K562 (cell line): ENCODE results near the gene CAMK2A. TPM values are rescaled to one million over a fixed set of nuclear protein-coding genes. Genes with fewer than 3 reads are reported as not detected.
A peak's percentile ranks its signal among the peaks of the same experiment; 100 is the strongest.

Experiments used
- ATF1 ChIP-seq, 2 experiments: fragments of 450-650 bp in 1 of 2; IDR thresholded peaks; 2 replicates each; pipeline ENCODE4 v1.6.1; 2016; ENCODE audit warnings: missing compliant biosample characterization in 1 of 2, missing genetic modification characterization in 1 of 2
- CREB1 ChIP-seq, 2 experiments: sonication (generic) in 1 of 2; formaldehyde crosslinking in 1 of 2; IDR thresholded peaks; 2 replicates each; pipeline versions ENCODE4 v1.6.1 to v1.8.0; 2012 to 2022; ENCODE audit warnings: inconsistent platforms in 1 of 2, mild to moderate bottlenecking in 1 of 2, missing genetic modification reagents in 1 of 2, moderate library complexity in 1 of 2
- CREM ChIP-seq: IDR thresholded peaks from 2 replicates; pipeline ENCODE4 v1.6.1; 2014; ENCODE audit warnings: antibody characterized with exemption, low read depth
- ERF ChIP-seq: fragments of 450-650 bp; formaldehyde crosslinking; IDR thresholded peaks from 2 replicates; pipeline ENCODE4 v1.4.0; 2020; ENCODE audit warnings: mild to moderate bottlenecking, mixed read lengths
- IRF2 ChIP-seq: sonication (generic); formaldehyde crosslinking; IDR thresholded peaks from 2 replicates; pipeline ENCODE4 v1.8.1; 2022; ENCODE audit warnings: mild to moderate bottlenecking, missing genetic modification reagents
- KHSRP ChIP-seq: fragments of 450-650 bp; IDR thresholded peaks from 2 replicates; pipeline ENCODE4 v1.6.1; 2017
- MYC ChIP-seq, 2 experiments: fragments of 250-450 bp in 1 of 2; sonication (Bioruptor Pico) in 1 of 2; IDR thresholded peaks; 2 replicates each; pipeline versions ENCODE4 v1.5.1 to v1.6.1; 2012 to 2021; ENCODE audit warnings: low read depth in 2 of 2, borderline replicate concordance in 1 of 2, improper control_type of control experiment in 1 of 2, low read length in 1 of 2, mild to moderate bottlenecking in 1 of 2, moderate library complexity in 1 of 2
- NCOR1 ChIP-seq: fragments of 450-650 bp; IDR thresholded peaks from 2 replicates; pipeline ENCODE4 v1.6.1; 2016; ENCODE audit warnings: mild to moderate bottlenecking, moderate library complexity
- NFYB ChIP-seq: IDR thresholded peaks from 2 replicates; pipeline ENCODE4 v1.6.1; 2011; ENCODE audit warnings: mild to moderate bottlenecking, moderate library complexity; ENCODE audit not compliant: insufficient read length; ENCODE audit errors: extremely low read depth
- NR2C2 ChIP-seq, 2 experiments: fragments of 200-800 bp in 1 of 2; sonication (Bioruptor generic) in 1 of 2; sonication (generic) in 1 of 2; formaldehyde crosslinking in 1 of 2; IDR thresholded peaks; 2 replicates each; pipeline versions ENCODE4 v1.6.1 to v1.8.0; 2016 to 2022; ENCODE audit warnings: mild to moderate bottlenecking in 1 of 2, missing compliant biosample characterization in 1 of 2, missing genetic modification characterization in 1 of 2, missing genetic modification reagents in 1 of 2
- SLC30A9 ChIP-seq: fragments of 250-450 bp; sonication (Bioruptor Pico); IDR thresholded peaks from 2 replicates; pipeline ENCODE4 v1.8.0; 2022; ENCODE audit warnings: mild to moderate bottlenecking, moderate library complexity
- SMAD2 ChIP-seq: fragments of 150-350 bp; IDR thresholded peaks from 2 replicates; pipeline ENCODE4 v1.6.1; 2014; ENCODE audit warnings: low read depth, mild to moderate bottlenecking, low read length
- SP2 ChIP-seq: IDR thresholded peaks from 2 replicates; pipeline ENCODE4 v1.6.1; 2011; ENCODE audit warnings: mild to moderate bottlenecking, low read depth, low read length, moderate library complexity; ENCODE audit not compliant: poor library complexity, severe bottlenecking; ENCODE audit errors: extremely low read depth
- TOE1 ChIP-seq, 2 experiments: fragments of 450-650 bp in 1 of 2; sonication (generic) in 1 of 2; formaldehyde crosslinking in 1 of 2; IDR thresholded peaks; 2 replicates each; pipeline versions ENCODE4 v1.7.1 to v1.8.0; 2016 to 2022; ENCODE audit warnings: borderline replicate concordance in 2 of 2, mild to moderate bottlenecking in 2 of 2, antibody characterized with exemption in 1 of 2, inconsistent platforms in 1 of 2, low read depth in 1 of 2, missing genetic modification reagents in 1 of 2, moderate library complexity in 1 of 2
- ZBTB17 ChIP-seq: fragments of 450-650 bp; formaldehyde crosslinking; IDR thresholded peaks from 2 replicates; pipeline ENCODE4 v1.4.0; 2020; ENCODE audit warnings: mild to moderate bottlenecking
- ZFX ChIP-seq: sonication (generic); formaldehyde crosslinking; IDR thresholded peaks from 2 replicates; pipeline ENCODE4 v1.8.0; 2022; ENCODE audit warnings: mild to moderate bottlenecking, missing genetic modification reagents, moderate library complexity
- polyA plus RNA-seq, 8 experiments: library from polyadenylated mRNA; depleted of rRNA in 4 of 8; stranded (reverse) in 5 of 8; unstranded in 3 of 8; fragments of >200 nt; fragmentation: Nextera tagmentation in 2 of 8; fragmentation: Illumina TruSeq in 1 of 8; extraction: Ambion mirVana in 2 of 8; extraction: Trizol in 1 of 8; gene quantifications; 2 replicates each; pipeline versions ENCODE4 v1.2.1 to v1.2.3, GENCODE V29; 2011 to 2014; ENCODE audit warnings: inconsistent platforms in 1 of 8, missing spikeins in 1 of 8
- total RNA-seq, 7 experiments: library from RNA; depleted of rRNA in 6 of 7; stranded (reverse); fragments of >200 nt in 6 of 7; fragmentation: Illumina TruSeq in 2 of 7; extraction: Trizol in 2 of 7; gene quantifications; 2 replicates each; pipeline versions ENCODE4 v1.2.1 to v1.2.3, GENCODE V29; 2011 to 2021; ENCODE audit warnings: low replicate concordance in 1 of 7
- TF ChIP-seq, protein P1 (sequence below): fragments of 450-650 bp; IDR thresholded peaks from 2 replicates; pipeline ENCODE4 v1.6.1; 2016; ENCODE audit warnings: antibody characterized with exemption
- TF ChIP-seq, protein P2 (sequence below): sonication (generic); formaldehyde crosslinking; IDR thresholded peaks from 2 replicates; pipeline ENCODE4 v1.9.0; 2022; ENCODE audit warnings: mild to moderate bottlenecking, missing genetic modification reagents
- TF ChIP-seq, protein P3 (sequence below): fragments of 250-450 bp; sonication (Bioruptor Pico); IDR thresholded peaks from 2 replicates; pipeline ENCODE4 v1.5.0; 2020; ENCODE audit warnings: mild to moderate bottlenecking
- TF ChIP-seq, protein P4 (sequence below), 2 experiments: fragments of 200-800 bp in 1 of 2; sonication (Bioruptor generic) in 1 of 2; sonication (generic) in 1 of 2; formaldehyde crosslinking in 1 of 2; IDR thresholded peaks in 1 of 2; conservative IDR thresholded peaks in 1 of 2; 2 replicates each; pipeline versions ENCODE4 v1.5.0 to v1.6.1; 2016 to 2020; ENCODE audit warnings: missing compliant biosample characterization in 1 of 2, missing genetic modification characterization in 1 of 2, missing genetic modification reagents in 1 of 2

CAMK2A gene
- total and polyA plus RNA-seq, 9 of the 15 experiments (the other 6 are each of a cell fraction or from before 2014, with no cell fraction given) = 0.01 to 0.18 (median 0.04) TPM; not detected in 6

DNA sequence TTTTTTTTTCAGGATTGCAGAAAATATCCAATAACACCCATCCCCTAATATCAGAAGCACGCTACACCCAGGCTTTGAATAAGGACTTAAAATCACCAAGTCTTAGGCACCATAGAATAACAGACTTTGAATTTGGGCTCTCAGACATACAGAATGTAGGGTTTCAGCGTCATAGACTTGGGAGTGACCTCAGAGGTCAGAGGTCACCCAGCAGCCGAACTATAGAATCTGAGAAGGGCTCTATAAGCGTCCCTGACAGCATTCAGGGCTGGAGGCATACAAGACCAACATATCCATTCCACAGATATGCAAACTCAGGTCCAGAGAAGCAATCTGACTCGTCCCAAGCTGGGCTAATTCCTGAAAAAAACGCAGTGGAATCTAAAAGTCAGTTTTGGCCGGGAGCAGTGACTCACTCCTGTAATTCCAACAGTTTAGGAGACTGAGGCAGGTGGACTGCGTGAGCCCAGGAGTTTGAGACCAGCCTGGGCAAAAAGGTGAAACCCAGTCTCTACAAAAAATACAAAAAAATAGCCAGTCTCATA lies 65.0 kb downstream of the CAMK2A start (continued):
- TF ChIP-seq TOE1 (IDR thresholded peaks at IDR 0.05; ENCODE audit: borderline replicate concordance) (no peak), TOE1 (CRISPR knock-in tag; IDR thresholded peaks at IDR 0.05; ENCODE audit: borderline replicate concordance, low read depth) (no peak), SP2 (no peak), ERF (no peak), NCOR1 (no peak), IRF2 (CRISPR knock-in tag) (no peak), ZBTB17 (CRISPR knock-in tag) (no peak), NR2C2 (CRISPR knock-in tag; IDR thresholded peaks at IDR 0.05) (peak; percentile 76), NR2C2 (tag; IDR thresholded peaks at IDR 0.05) (peak; percentile 82), KHSRP (no peak), NFYB (no peak), SMAD2 (no peak), CREB1 (IDR thresholded peaks at IDR 0.05) (peak; percentile 49; the same call in 1 of the 2 replicates), CREB1 (CRISPR knock-in tag; IDR thresholded peaks at IDR 0.05) (no peak), MYC (IDR thresholded peaks at IDR 0.05; ENCODE audit: low read depth, low read length) (no peak), MYC (CRISPR knock-in tag; IDR thresholded peaks at IDR 0.05; ENCODE audit: borderline replicate concordance, low read depth) (no peak), ZFX (CRISPR knock-in tag) (no peak), SLC30A9 (no peak), CREM (peak; percentile 26; the same call in 1 of the 2 replicates), ATF1 (CRISPR knock-in tag; IDR thresholded peaks at IDR 0.05) (no peak), ATF1 (tag; IDR thresholded peaks at IDR 0.05) (peak; percentile 53)
- TF ChIP-seq, protein P1, sequence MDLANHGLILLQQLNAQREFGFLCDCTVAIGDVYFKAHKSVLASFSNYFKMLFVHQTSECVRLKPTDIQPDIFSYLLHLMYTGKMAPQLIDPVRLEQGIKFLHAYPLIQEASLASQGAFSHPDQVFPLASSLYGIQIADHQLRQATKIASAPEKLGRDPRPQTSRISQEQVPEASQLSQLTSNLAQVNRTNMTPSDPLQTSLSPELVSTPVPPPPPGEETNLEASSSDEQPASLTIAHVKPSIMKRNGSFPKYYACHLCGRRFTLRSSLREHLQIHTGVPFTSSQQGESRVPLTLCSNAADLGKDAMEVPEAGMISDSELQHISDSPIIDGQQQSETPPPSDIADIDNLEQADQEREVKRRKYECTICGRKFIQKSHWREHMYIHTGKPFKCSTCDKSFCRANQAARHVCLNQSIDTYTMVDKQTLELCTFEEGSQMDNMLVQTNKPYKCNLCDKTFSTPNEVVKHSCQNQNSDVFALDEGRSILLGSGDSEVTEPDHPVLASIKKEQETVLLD = no peak
- TF ChIP-seq, protein P2, sequence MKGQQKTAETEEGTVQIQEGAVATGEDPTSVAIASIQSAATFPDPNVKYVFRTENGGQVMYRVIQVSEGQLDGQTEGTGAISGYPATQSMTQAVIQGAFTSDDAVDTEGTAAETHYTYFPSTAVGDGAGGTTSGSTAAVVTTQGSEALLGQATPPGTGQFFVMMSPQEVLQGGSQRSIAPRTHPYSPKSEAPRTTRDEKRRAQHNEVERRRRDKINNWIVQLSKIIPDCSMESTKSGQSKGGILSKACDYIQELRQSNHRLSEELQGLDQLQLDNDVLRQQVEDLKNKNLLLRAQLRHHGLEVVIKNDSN (CRISPR knock-in tag) = no peak
- TF ChIP-seq, protein P3, sequence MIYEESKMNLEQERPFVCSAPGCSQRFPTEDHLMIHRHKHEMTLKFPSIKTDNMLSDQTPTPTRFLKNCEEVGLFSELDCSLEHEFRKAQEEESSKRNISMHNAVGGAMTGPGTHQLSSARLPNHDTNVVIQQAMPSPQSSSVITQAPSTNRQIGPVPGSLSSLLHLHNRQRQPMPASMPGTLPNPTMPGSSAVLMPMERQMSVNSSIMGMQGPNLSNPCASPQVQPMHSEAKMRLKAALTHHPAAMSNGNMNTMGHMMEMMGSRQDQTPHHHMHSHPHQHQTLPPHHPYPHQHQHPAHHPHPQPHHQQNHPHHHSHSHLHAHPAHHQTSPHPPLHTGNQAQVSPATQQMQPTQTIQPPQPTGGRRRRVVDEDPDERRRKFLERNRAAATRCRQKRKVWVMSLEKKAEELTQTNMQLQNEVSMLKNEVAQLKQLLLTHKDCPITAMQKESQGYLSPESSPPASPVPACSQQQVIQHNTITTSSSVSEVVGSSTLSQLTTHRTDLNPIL (CRISPR knock-in tag) = no peak
- TF ChIP-seq, protein P4, sequence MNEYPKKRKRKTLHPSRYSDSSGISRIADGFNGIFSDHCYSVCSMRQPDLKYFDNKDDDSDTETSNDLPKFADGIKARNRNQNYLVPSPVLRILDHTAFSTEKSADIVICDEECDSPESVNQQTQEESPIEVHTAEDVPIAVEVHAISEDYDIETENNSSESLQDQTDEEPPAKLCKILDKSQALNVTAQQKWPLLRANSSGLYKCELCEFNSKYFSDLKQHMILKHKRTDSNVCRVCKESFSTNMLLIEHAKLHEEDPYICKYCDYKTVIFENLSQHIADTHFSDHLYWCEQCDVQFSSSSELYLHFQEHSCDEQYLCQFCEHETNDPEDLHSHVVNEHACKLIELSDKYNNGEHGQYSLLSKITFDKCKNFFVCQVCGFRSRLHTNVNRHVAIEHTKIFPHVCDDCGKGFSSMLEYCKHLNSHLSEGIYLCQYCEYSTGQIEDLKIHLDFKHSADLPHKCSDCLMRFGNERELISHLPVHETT (CRISPR knock-in tag; conservative IDR thresholded peaks at IDR 0.05 in 1 of 2, IDR thresholded peaks at IDR 0.05 in 1 of 2) = no peak
